Medulla oblongata (tissue), 1 donor: ENCODE data around the gene CSAD.
"Not testable (repeated sequence)": the region's sequence is repeated elsewhere in the genome, so short reads cannot be mapped to it uniquely, and the experiment has no call there.

ENCODE experiments used
- DNase-seq: peaks from one replicate; pipeline ENCODE4 v3.0.0-alpha.2; 2015; ENCODE audit errors: extremely low spot score

The CSAD gene

GRCh38 chr12:53180931-53181645 lies 363 bp upstream of the CSAD start:
- peak; percentile 75 for DNase-seq

DNA sequence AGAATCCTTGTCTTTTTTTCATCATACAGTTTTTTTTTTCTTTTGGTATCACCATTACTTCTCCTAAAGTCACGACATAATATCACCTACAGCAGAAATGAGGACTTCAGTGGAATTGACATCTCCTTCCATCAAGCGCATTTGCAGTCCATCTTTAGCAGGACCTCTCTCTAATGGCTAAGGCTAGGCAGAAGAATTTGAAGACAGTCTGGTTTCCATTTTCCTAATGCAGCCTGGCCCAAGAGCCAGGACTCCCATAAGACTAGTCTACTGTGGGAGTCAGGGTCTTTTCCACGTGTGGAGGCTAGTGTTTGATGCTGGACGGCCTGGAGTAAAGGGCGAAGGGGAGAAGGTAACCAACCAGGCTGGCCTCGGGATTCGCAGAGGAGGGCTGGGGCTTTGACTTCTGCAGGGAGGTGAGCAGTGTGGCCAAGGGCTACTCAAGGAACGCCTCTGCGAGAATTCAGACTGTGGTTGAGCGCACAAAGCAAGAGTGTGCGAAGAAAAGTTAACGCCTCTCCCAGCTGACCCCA lies 972 bp downstream of the CSAD start:
- no peak for DNase-seq

GRCh38 chr12:53178803-53179202 lies 1.9 kb downstream of the CSAD start:
- not testable (repeated sequence) for DNase-seq

DNA sequence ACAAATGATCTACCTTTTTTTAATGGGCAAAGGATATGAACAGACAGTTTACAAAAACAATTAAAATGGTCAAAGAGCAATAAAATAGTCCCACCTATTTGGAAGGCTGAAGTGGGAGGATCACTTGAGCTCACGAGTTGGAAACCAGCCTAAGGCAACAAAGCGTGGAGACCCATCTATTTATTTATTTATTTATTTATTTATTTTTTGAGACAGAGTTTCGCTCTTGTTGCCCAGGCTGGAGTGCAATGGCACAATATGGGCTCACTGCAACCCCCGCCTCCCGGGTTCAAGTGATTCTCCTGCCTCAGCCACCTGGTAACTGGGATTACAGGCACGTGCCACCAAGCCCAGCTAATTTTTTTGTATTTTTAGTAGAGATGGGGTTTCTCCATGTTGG lies 3.3 kb downstream of the CSAD start:
- DNase-seq, result not testable (repeated sequence)

- no peak for DNase-seq
Observed at GRCh38 chr12:53176750-53177149, 4.0 kb downstream of the CSAD start.

DNA sequence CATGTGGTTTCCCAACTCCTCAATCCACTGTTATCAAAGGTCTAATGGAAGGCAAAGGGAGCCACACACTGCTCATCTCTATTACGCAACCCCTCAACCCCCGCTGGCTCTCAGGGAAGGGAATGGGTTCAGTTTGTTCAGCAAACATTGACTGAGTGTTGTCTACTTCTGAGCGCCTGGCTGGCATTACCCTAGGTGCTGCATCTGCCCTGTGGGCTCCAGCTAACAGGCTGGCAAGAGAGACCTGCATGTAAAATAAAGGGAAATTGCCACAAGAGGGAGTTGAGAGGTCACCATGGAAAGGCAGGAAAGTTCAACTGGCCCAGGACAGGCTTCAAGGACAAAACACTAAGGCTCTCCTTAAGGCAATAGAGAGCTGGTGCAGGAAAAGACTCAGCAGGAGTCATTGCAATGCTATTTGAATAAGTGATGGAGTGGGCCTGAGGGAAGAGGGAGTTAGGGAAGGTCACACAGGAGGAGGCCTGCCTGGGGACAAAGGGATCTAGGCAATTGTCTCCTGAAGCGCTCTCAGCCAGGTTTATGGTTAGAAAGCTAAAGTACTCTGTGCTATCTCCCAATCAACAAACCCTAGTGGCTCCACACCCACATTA lies 5.7 kb downstream of the CSAD start:
- no peak for DNase-seq

- no peak for DNase-seq
Observed at GRCh38 chr12:53173085-53173715, 7.5 kb downstream of the CSAD start.

DNA sequence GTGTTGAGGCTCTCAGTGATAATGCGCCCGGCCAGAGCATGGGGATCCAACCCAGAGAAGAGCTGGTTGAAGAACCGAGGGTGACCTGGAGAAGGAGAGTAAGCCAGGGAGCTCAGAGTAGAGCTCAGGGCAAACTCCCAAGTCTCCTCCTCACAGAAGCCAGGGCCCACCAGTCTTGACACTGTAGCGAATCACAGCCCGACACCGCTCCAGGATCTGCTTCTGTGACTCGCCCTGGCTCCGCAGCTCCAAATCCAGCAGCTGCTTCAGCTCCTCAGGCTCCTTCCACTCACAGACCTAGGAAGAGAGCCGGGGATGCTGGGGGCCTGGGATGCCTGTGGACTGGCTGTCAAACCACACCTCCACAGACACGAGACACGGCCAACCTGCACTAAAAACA lies 8.4 kb downstream of the CSAD start:
- no peak for DNase-seq

- no peak for DNase-seq
Observed at GRCh38 chr12:53171725-53172329, 8.9 kb downstream of the CSAD start.

DNA sequence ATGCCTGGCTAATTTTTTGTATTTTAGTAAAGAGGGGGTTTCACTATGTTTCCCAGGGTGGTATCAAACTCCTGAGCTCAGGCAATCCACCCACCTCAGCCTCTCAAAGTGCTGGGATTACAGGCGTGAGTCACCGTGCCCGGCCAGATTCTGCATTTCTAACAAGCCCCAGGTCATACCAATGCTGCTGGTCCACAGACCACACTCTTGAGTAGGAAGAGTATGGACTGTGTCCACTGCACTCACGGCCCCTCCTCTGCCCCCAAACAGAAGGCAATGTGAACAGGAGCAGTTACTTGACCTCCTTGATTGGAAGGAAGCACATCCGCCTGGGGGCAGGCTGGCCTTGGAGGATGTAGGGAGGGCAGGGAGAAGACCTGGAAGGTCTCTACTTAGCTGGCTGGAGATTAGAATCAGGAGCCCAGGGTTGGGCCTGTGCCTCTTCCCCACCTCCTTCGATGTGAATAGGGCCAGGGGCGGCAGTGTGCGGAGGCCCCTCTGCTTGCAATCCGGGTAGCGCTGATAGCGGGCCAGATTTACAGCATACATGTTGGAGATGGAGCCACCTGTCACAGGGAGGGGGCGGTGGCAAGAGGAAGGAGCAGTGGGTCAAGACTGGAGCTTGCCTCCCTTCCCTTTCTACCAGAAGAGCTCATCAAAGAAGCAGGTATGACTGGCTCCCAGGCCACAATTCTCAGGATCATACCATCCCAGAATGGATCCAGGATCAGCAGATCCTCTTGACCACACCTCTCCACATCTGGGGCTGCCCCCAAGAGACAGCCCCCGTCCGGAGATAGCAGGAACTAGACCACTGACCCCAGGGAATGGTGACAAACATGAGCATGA lies 9.6 kb downstream of the CSAD start:
- DNase-seq, result no peak

DNA sequence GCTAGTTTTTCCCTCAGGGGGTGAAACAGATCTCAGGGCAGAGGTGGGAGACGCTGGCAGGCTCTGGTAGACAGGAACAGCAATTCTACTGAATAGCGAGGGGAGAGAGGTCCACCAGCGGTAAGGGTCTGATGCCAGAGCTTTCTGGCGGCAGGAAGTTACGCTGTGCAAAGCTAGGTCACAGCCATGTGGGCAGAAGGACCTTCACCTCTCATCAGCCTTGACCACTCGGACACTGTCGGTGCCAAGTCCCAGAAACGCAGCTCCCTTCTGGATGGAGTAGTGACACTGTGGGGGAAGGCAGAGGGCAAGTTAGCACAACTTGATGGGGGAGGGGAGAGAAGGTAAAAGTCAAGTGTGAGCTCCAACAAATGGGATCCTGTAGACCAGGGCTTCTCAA lies 10.5 kb downstream of the CSAD start:
- DNase-seq, result no peak

DNA sequence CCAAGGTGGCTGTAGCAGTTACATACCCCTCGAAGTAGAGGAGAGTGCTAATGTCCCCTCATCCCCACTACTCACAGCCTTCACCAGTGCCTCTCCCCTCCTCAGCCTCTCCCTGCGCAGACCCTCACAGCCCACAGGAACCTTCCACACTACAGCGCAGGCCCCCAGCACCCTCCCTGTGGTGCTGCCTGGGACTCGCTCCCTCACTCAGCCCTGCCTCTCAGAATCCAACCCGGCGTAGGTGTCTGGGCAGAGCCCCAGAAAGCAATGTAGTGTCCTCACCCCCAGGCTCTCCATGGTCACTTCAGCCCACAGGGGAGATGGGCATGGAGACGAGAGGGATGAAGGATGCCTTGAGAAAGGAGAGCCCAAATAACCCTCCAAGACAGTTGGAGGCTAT lies 11.1 kb downstream of the CSAD start:
- DNase-seq, result no peak

DNA sequence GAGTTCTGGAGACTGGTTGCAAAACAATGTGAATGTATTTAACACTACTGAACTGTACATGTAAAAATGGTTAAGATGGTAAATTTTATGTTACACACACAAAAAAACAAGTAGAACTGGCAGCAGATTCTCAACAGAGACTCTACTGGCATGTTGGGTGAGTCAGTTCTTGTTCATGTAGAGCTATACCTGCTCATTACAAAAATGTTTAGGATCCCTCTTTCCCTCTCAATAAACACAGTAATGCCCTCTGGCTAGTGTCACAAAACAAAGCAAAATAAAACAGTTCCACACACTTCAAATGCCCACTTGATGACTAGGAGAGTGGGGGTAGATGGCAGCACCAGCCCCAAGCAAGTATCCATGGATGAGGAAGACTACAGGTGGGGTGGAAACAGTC lies 13.9 kb downstream of the CSAD start:
- DNase-seq, result no peak

DNA sequence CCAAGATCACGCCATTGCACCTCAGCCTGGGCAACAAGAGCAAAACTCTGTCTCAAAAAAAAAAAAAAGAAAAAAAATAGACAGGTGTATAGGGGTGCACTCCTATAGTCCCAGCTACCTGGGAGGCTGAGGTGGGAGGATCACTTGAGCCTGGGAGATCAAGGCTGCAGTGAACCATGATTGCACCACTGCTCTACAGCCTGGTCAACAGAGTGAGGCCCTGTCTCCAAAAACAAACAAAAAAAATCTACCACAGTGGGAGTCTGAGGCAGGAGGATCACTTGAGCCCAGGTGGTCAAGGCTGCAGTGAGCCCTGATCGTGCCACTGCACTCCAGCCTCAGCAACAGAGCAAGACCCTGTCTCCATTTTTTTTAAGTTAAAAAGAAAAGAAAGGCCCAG lies 17.7 kb downstream of the CSAD start:
- not testable (repeated sequence) for DNase-seq

GRCh38 chr12:53161119-53161911 lies 19.4 kb downstream of the CSAD start:
- no peak for DNase-seq

DNA sequence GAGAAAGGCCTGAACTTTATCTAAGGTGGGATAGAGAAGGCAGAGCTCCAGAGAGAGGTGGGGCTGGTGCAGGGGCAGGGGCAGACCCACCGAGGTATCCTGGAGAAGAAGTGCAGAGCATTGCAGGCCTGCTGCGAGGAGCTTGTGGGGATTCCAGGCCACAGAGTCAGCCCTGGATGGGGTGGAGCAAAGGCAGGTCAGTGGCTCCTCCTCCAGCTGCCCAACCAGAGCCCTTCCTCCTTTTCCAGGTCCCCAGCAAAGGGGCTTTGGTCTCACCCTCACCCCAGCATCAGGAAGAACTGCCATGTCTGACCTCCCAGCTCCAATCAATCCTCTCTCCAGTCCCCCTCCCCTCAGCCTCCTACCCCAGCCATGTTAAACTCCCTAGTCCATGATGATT lies 20.1 kb downstream of the CSAD start:
- no peak for DNase-seq

GRCh38 chr12:53160000-53160399 lies 20.7 kb downstream of the CSAD start:
- DNase-seq, result no peak

- DNase-seq, result peak; percentile 87
Observed at GRCh38 chr12:53159195-53159839, 21.4 kb downstream of the CSAD start.

- DNase-seq, result no peak
Observed at GRCh38 chr12:53152390-53152789, 28.3 kb downstream of the CSAD start.

DNA sequence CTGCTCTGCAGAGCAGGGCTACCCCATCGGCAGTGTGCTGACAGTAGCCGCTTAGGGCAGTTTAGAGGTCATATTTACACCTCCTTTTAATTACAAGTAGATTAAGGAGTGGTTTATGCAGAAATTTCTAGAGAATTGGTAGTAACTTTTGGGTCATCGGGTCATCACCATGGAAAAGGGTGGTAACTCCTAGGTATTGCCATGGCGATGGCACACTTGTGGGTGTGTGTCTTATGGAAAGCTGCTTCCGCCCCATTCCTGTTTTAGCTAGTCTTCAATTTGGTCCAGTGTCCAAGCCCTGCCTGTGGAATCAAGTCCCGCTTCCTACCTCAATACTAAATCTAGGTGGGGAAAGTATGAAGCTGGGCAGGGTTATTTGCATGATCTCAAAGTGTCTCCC lies 29.7 kb downstream of the CSAD start:
- DNase-seq, result no peak
